Right lobe of liver (tissue), 4 donors: ENCODE data around the gene C11orf52.

Experiments used
- POLR2A ChIP-seq: fragments of 450-650 bp; IDR thresholded peaks from one replicate; pipeline ENCODE4 v1.6.1; 2017; ENCODE audit warnings: antibody characterized with exemption, mild to moderate bottlenecking
- TF ChIP-seq, protein P1 (sequence below), 4 donors: fragments of 200-600 bp in 3 of 4; fragments of 450-650 bp in 1 of 4; IDR thresholded peaks; one replicate each; pipeline versions ENCODE4 v1.5.1 to v1.8.0; 2016 to 2022; ENCODE audit warnings: antibody characterized with exemption in 4 of 4, mild to moderate bottlenecking in 2 of 4
- donor health status: DM: no; HTN: no; CAD: no.
- donor health status: DM: no; HTN: no; CAD: no.
- donor health status: DM: no; HTN: yes; CAD: no.

DNA sequence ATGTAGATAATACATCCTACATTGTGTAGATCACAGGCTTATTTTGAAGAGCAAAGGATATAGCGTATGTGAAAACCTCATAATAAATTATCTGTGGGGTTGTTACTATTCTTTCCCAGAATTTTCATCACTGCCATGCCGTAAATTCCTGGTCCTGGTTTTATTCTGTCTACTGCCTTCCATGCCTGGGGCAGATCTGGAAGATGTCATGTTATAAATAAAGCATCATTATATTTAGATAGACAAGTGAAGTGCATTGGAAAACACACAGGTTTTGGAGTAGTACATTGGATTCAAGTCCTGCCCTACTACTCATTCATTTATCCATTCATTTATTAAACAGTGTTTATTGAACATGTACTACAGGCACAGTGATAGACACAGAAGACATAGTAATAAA is 2.2 kb downstream of the C11orf52 start:
- TF ChIP-seq, protein P1, sequence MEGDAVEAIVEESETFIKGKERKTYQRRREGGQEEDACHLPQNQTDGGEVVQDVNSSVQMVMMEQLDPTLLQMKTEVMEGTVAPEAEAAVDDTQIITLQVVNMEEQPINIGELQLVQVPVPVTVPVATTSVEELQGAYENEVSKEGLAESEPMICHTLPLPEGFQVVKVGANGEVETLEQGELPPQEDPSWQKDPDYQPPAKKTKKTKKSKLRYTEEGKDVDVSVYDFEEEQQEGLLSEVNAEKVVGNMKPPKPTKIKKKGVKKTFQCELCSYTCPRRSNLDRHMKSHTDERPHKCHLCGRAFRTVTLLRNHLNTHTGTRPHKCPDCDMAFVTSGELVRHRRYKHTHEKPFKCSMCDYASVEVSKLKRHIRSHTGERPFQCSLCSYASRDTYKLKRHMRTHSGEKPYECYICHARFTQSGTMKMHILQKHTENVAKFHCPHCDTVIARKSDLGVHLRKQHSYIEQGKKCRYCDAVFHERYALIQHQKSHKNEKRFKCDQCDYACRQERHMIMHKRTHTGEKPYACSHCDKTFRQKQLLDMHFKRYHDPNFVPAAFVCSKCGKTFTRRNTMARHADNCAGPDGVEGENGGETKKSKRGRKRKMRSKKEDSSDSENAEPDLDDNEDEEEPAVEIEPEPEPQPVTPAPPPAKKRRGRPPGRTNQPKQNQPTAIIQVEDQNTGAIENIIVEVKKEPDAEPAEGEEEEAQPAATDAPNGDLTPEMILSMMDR (IDR thresholded peaks at IDR 0.05), result no peak
- no peak for TF ChIP-seq POLR2A
